HG02610 (cell line): ENCODE data around the gene TAS2R9.
"Not testable (repeated sequence)": the region's sequence is repeated elsewhere in the genome, so short reads cannot be mapped to it uniquely, and the experiment has no call there.

ENCODE experiments used
- ATAC-seq: cut with Tn5 transposase; IDR thresholded peaks from one replicate; pipeline ENCODE4 v1.9.1; 2021; ENCODE audit warnings: mild to moderate bottlenecking, moderate library complexity; ENCODE audit not compliant: unreplicated experiment

Gene TAS2R9

GRCh38 chr12:10810068-10810467 is at the start of gene TAS2R9:
Gene TAS2R9, minus strand, starts transcription at chr12:10810168. Its CDS starts 93 bp downstream, at chr12:10810075.
- ATAC-seq: no peak

- ATAC-seq: no peak
Measured at GRCh38 chr12:10855807-10856206, 45.8 kb upstream of the TAS2R9 start.

GRCh38 chr12:10853776-10854175 is 43.8 kb upstream of the TAS2R9 start:
- no peak for ATAC-seq

GRCh38 chr12:10851243-10851858 is 41.4 kb upstream of the TAS2R9 start:
- ATAC-seq: no peak

GRCh38 chr12:10849425-10849878 is 39.5 kb upstream of the TAS2R9 start, which contains the start of gene PRR4:
Gene PRR4, minus strand, starts transcription at chr12:10849475. Its CDS starts 38 bp downstream, at chr12:10849437.
- no peak for ATAC-seq

- no peak for ATAC-seq
Measured at GRCh38 chr12:10847744-10848143, 37.8 kb upstream of the TAS2R9 start.

GRCh38 chr12:10842862-10843261 is 32.9 kb upstream of the TAS2R9 start:
- ATAC-seq: no peak

GRCh38 chr12:10838461-10838860 is 28.5 kb upstream of the TAS2R9 start:
- no peak for ATAC-seq

GRCh38 chr12:10829994-10830393 is 20.0 kb upstream of the TAS2R9 start:
- no peak for ATAC-seq

- no peak for ATAC-seq
Measured at GRCh38 chr12:10826258-10826657, 16.3 kb upstream of the TAS2R9 start, which contains the start of gene TAS2R10. Gene TAS2R10, minus strand, starts transcription at chr12:10826358. Its CDS starts 89 bp downstream, at chr12:10826269.

GRCh38 chr12:10824957-10825356 is 15.0 kb upstream of the TAS2R9 start:
- ATAC-seq: no peak

GRCh38 chr12:10811883-10812536 is 2.0 kb upstream of the TAS2R9 start:
- no peak for ATAC-seq

- ATAC-seq: no peak
Measured at GRCh38 chr12:10807186-10807585, 2.8 kb downstream of the TAS2R9 start, which contains the start of gene TAS2R8. Gene TAS2R8, minus strand, starts transcription at chr12:10807286. Its CDS starts 306 bp downstream, at chr12:10806980.

GRCh38 chr12:10802587-10802986 is 7.4 kb downstream of the TAS2R9 start, which contains the start of gene TAS2R7:
Gene TAS2R7, minus strand, starts transcription at chr12:10802627. Its CDS starts 57 bp downstream, at chr12:10802570.
- no peak for ATAC-seq

- ATAC-seq: no peak
Measured at GRCh38 chr12:10801741-10802140, 8.2 kb downstream of the TAS2R9 start.

- ATAC-seq: no peak
Measured at GRCh38 chr12:10794222-10794621, 15.7 kb downstream of the TAS2R9 start.

- not testable (repeated sequence) for ATAC-seq
Measured at GRCh38 chr12:10791769-10792168, 18.2 kb downstream of the TAS2R9 start.

GRCh38 chr12:10783252-10783651 is 26.7 kb downstream of the TAS2R9 start:
- ATAC-seq: no peak

GRCh38 chr12:10779103-10779502 is 30.9 kb downstream of the TAS2R9 start:
- ATAC-seq: no peak

- no peak for ATAC-seq
Measured at GRCh38 chr12:10771132-10771733, 38.7 kb downstream of the TAS2R9 start.

GRCh38 chr12:10759657-10760056 is 50.3 kb downstream of the TAS2R9 start:
- no peak for ATAC-seq
